K562 (cell line): ENCODE results near the gene COL15A1. TPM values are rescaled to one million over a fixed set of nuclear protein-coding genes. Genes with fewer than 3 reads are reported as not detected.

Experiments used
- ATAC-seq: fragments of 200-7000 bp; cut with Tn5 transposase; 3 replicates; pipeline ENCODE4 v1.9.1; 2020; ENCODE audit warnings: moderate library complexity
- BruUV-seq: library from RNA; stranded (reverse); fragments of 400-500 nt; replicated peaks from 2 replicates; lab custom pipeline; 2021; lab: Mats Ljungman, UMichigan
- CTCF ChIA-PET: fragments of 300-600 bp; formaldehyde crosslinking; extraction: SDS; loops from one replicate; lab custom pipeline; 2021; ENCODE audit warnings: low intra/inter-chr PET ratio; lab: Yijun Ruan, JAX
- POLR2A ChIA-PET: fragments of 300-600, 350-650 bp; sonication (Branson Sonifier 250); formaldehyde crosslinking; extraction: SDS; loops from one replicate; lab custom pipeline; 2021; ENCODE audit warnings: antibody characterized with exemption, inconsistent platforms; lab: Yijun Ruan, JAX
- DNase-seq, 4 experiments: peaks; one replicate each; pipeline versions ENCODE4 v3.0.0 to v3.0.0-alpha.2; 2011 to 2018; ENCODE audit warnings: low spot score in 3 of 4, mixed read lengths in 3 of 4; ENCODE audit errors: extremely low read depth in 1 of 4
- FAIRE-seq: peaks from 2 replicates; lab custom pipeline; 2011; peaks lifted over from hg19 to GRCh38; lab: Jason Lieb, UNC
- H2AFZ ChIP-seq: 2 replicates; pipeline ENCODE4 v1.6.0; 2011; ENCODE audit warnings: low read depth, low read length, control low read depth, inconsistent platforms
- H3K27ac ChIP-seq: fragments of 200-600 bp; 3 replicates; pipeline ENCODE4 v1.8.0; 2011; ENCODE audit warnings: low read depth, mild to moderate bottlenecking, control low read depth, inconsistent platforms, low read length, moderate library complexity, mixed read lengths; ENCODE audit errors: extremely low read depth
- H3K27me3 ChIP-seq, 2 experiments: fragments of 300-600 bp in 1 of 2; 2 replicates in 1 of 2; 3 replicates in 1 of 2; pipeline versions ENCODE4 v1.6.0 to v1.8.0; 2011; ENCODE audit warnings: inconsistent platforms in 2 of 2, low read length in 2 of 2, mild to moderate bottlenecking in 1 of 2, mixed read lengths in 1 of 2, moderate library complexity in 1 of 2; ENCODE audit not compliant: control insufficient read depth in 2 of 2, insufficient read depth in 2 of 2
- H3K36me3 ChIP-seq: fragments of 300-600 bp; 3 replicates; pipeline ENCODE4 v1.8.0; 2011; ENCODE audit warnings: mild to moderate bottlenecking, low read length, inconsistent platforms; ENCODE audit not compliant: control insufficient read depth, insufficient read depth
- H3K4me1 ChIP-seq, 2 experiments: fragments of 200-600 bp in 1 of 2; replicated peaks in 1 of 2; 2 replicates in 1 of 2; 3 replicates in 1 of 2; pipeline versions ENCODE4 v1.5.1 to v1.8.0; 2011; ENCODE audit warnings: inconsistent platforms in 2 of 2, low read length in 2 of 2, mild to moderate bottlenecking in 1 of 2, mixed read lengths in 1 of 2, moderate library complexity in 1 of 2; ENCODE audit not compliant: control insufficient read depth in 2 of 2, insufficient read depth in 2 of 2
- H3K4me2 ChIP-seq: 2 replicates; pipeline ENCODE4 v1.6.1; 2011; ENCODE audit warnings: low read length, control low read depth, inconsistent platforms, mixed read lengths; ENCODE audit not compliant: insufficient read depth
- H3K4me3 ChIP-seq: fragments of 200-600 bp; sonication (generic), shearing (Covaris generic); 2 replicates; pipeline ENCODE4 v1.5.1; 2016; ENCODE audit warnings: control low read depth, inconsistent platforms
- H3K79me2 ChIP-seq: fragments of 200-600 bp; 3 replicates; pipeline ENCODE4 v1.8.0; 2011; ENCODE audit warnings: low read length, inconsistent platforms; ENCODE audit not compliant: control insufficient read depth, insufficient read depth
- H3K9ac ChIP-seq, 2 experiments: 2 replicates each; pipeline versions ENCODE4 v1.6.0 to v1.6.1; 2011; ENCODE audit warnings: low read depth in 2 of 2, low read length in 2 of 2, control low read depth in 1 of 2, inconsistent platforms in 1 of 2, mild to moderate bottlenecking in 1 of 2, mixed read lengths in 1 of 2; ENCODE audit not compliant: insufficient read depth in 1 of 2
- H3K9me1 ChIP-seq: one replicate; pipeline ENCODE4 v1.6.0; 2011; ENCODE audit warnings: inconsistent platforms, mild to moderate bottlenecking, low read length, moderate library complexity; ENCODE audit not compliant: control insufficient read depth, insufficient read depth
- H3K9me3 ChIP-seq: replicated peaks from 2 replicates; pipeline ENCODE4 v1.5.1; 2011; ENCODE audit warnings: low read depth, low read length, inconsistent platforms; ENCODE audit not compliant: control insufficient read depth, insufficient read depth
- H4K20me1 ChIP-seq: replicated peaks from 2 replicates; pipeline ENCODE4 v1.6.1; 2011; ENCODE audit warnings: low read length, inconsistent platforms, mixed read lengths; ENCODE audit not compliant: control insufficient read depth, insufficient read depth
- ELF1 ChIP-seq: fragments of 200-800 bp; sonication (Bioruptor generic); IDR thresholded peaks from 2 replicates; pipeline ENCODE4 v1.6.1; 2016; ENCODE audit warnings: missing genetic modification characterization, missing compliant biosample characterization
- FOSL1 ChIP-seq: fragments of 200-800 bp; sonication (Bioruptor generic); conservative IDR thresholded peaks from 2 replicates; pipeline ENCODE4 v1.6.1; 2016; ENCODE audit warnings: missing genetic modification characterization, missing compliant biosample characterization
- HIVEP1 ChIP-seq: fragments of 250-450 bp; sonication (Bioruptor Pico); IDR thresholded peaks from 2 replicates; pipeline ENCODE4 v1.4.0; 2020; ENCODE audit warnings: mild to moderate bottlenecking
- KAT2B ChIP-seq: IDR thresholded peaks from one replicate; pipeline ENCODE4 v1.6.1; 2012; ENCODE audit warnings: low read depth, mild to moderate bottlenecking, control low read depth, inconsistent platforms, low read length, moderate library complexity
- MEIS2 ChIP-seq: fragments of 450-650 bp; IDR thresholded peaks from 2 replicates; pipeline ENCODE4 v1.6.1; 2014; ENCODE audit warnings: mild to moderate bottlenecking; ENCODE audit not compliant: partially characterized antibody
- MTF1 ChIP-seq: fragments of 250-450 bp; sonication (Bioruptor Pico); IDR thresholded peaks from 2 replicates; pipeline ENCODE4 v1.9.0; 2021; ENCODE audit warnings: moderate library complexity, mild to moderate bottlenecking, inconsistent platforms, borderline replicate concordance
- NR2C2 ChIP-seq, 2 experiments: fragments of 200-800 bp in 1 of 2; sonication (Bioruptor generic) in 1 of 2; sonication (generic) in 1 of 2; formaldehyde crosslinking in 1 of 2; IDR thresholded peaks; 2 replicates each; pipeline versions ENCODE4 v1.6.1 to v1.8.0; 2016 to 2022; ENCODE audit warnings: mild to moderate bottlenecking in 1 of 2, missing compliant biosample characterization in 1 of 2, missing genetic modification characterization in 1 of 2, missing genetic modification reagents in 1 of 2
- NR3C1 ChIP-seq: sonication (generic); formaldehyde crosslinking; IDR thresholded peaks from 2 replicates; pipeline ENCODE4 v1.8.1; 2022; ENCODE audit warnings: missing genetic modification reagents
- SMAD4 ChIP-seq: fragments of 250-450 bp; sonication (Bioruptor Pico); conservative IDR thresholded peaks from 2 replicates; pipeline ENCODE4 v1.8.0; 2021; ENCODE audit warnings: inconsistent platforms, mild to moderate bottlenecking, moderate library complexity
- SP1 ChIP-seq: sonication (generic); formaldehyde crosslinking; IDR thresholded peaks from 2 replicates; pipeline ENCODE4 v1.8.1; 2022; ENCODE audit warnings: mild to moderate bottlenecking, missing genetic modification reagents
- ZKSCAN3 ChIP-seq: fragments of 250-450 bp; sonication (Bioruptor Pico); IDR thresholded peaks from 2 replicates; pipeline ENCODE4 v1.4.0; 2020
- ZNF217 ChIP-seq: sonication (generic); formaldehyde crosslinking; IDR thresholded peaks from 2 replicates; pipeline ENCODE4 v1.8.0; 2022; ENCODE audit warnings: mild to moderate bottlenecking, missing genetic modification reagents
- ZNF316 ChIP-seq: fragments of 450-650 bp; IDR thresholded peaks from 2 replicates; pipeline ENCODE4 v1.6.1; 2016
- ZNF583 ChIP-seq: fragments of 250-450 bp; sonication (Bioruptor Pico); IDR thresholded peaks from 2 replicates; pipeline ENCODE4 v1.4.0; 2020
- WGBS: fragments of 100-300 bp; shearing (Covaris generic); methylation state at CpG from one replicate; pipeline ENCODE4 v1.1.6; 2016; ENCODE audit warnings: low coverage, mixed read lengths; ENCODE audit not compliant: insufficient coverage; ENCODE audit errors: missing lambda C conversion rate; 5-methylcytosine and 5-hydroxymethylcytosine counted together
- in situ Hi-C: fragments of 300-500 bp; cut with MboI; formaldehyde crosslinking; loops from 4 replicates; pipeline ENCODE4 v1.15.0; 2018; ENCODE audit warnings: inconsistent platforms, mixed read lengths
- intact Hi-C: fragments of 100-400 bp; cut with micrococcal nuclease; formaldehyde crosslinking; loops from 2 replicates; pipeline ENCODE4 v1.14.2; 2022
- polyA plus RNA-seq, 8 experiments: library from polyadenylated mRNA; depleted of rRNA in 4 of 8; stranded (reverse) in 5 of 8; unstranded in 3 of 8; fragments of >200 nt; fragmentation: Nextera tagmentation in 2 of 8; fragmentation: Illumina TruSeq in 1 of 8; extraction: Ambion mirVana in 2 of 8; extraction: Trizol in 1 of 8; gene quantifications; 2 replicates each; pipeline versions ENCODE4 v1.2.1 to v1.2.3, GENCODE V29; 2011 to 2014; ENCODE audit warnings: inconsistent platforms in 1 of 8, missing spikeins in 1 of 8
- total RNA-seq, 7 experiments: library from RNA; depleted of rRNA in 6 of 7; stranded (reverse); fragments of >200 nt in 6 of 7; fragmentation: Illumina TruSeq in 2 of 7; extraction: Trizol in 2 of 7; gene quantifications; 2 replicates each; pipeline versions ENCODE4 v1.2.1 to v1.2.3, GENCODE V29; 2011 to 2021; ENCODE audit warnings: low replicate concordance in 1 of 7
- TF ChIP-seq, protein P1 (sequence below), 2 experiments: fragments of 200-800 bp in 1 of 2; sonication (Bioruptor generic) in 1 of 2; sonication (generic) in 1 of 2; formaldehyde crosslinking in 1 of 2; IDR thresholded peaks in 1 of 2; conservative IDR thresholded peaks in 1 of 2; 2 replicates each; pipeline versions ENCODE4 v1.5.0 to v1.6.1; 2016 to 2020; ENCODE audit warnings: missing compliant biosample characterization in 1 of 2, missing genetic modification characterization in 1 of 2, missing genetic modification reagents in 1 of 2
- TF ChIP-seq, protein P2 (sequence below): fragments of 150-350 bp; IDR thresholded peaks from 2 replicates; pipeline ENCODE4 v1.6.1; 2014; ENCODE audit warnings: low read depth, mild to moderate bottlenecking, low read length, borderline replicate concordance

Gene COL15A1
- total and polyA plus RNA-seq, 9 of the 15 experiments (the other 6 are each of a cell fraction or from before 2014, with no cell fraction given) = 0.46 to 5.1 (median 2.6) TPM

DNA sequence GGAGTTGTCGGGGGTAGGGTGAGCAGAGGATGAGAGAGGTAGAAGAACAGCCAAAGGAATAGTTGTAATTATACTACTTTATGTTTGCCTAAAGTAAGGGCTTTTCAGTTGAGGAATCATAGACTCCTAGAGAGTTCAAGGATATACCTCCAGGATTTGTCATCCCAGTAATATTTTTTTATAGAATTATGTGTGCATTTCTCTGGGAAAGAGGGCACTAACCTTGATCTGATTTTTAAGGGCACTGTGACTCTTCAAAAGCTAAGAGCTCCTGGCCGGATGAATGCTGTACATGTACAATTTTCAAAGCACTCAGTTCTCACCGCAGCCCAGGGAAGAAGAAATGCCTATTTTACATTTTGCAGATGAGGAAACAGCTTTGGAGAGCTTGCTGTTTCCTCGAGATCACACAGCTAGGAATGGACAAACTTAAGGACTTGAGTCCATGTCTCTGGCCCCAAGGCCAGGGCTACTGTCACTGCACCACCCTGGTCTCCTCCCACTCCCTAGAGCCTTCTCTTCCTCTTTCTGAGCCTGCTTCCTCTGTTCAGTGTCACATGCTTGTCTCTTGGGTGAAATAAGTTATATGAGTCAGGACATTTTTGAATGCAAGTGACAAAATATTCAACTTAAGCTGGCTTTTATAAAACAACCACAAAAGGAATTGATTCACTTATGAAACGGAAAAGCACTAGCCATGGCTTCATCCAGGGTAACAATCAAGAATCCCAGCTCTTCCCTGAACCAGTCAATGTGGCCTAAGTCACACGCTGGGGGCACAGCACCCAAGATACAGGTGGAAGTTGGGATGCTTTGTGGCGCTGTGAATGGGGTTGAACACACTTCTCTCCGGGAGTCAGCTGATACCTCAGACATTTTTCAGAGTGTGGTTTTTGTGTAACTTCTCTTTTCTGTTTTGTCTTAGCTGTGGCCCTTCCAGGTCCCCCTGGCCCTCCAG, 115.5 kb downstream of the COL15A1 start:
- FAIRE-seq (peak; percentile 75), DNase-seq (peak; percentile 46 to 79 (median 59)), ATAC-seq (peak; percentile 84)
- in situ Hi-C loops (no loop called here), intact Hi-C loops (loop anchor here (1.0 to 5.0 kb wide), 3 partner anchors 16 to 48 kb away; partner anchors contain the start of gene TGFBR1)
- no TSS peak for BruUV-seq
- H3K9me1 ChIP-seq = no peaks in the 10 kb centered on the region
- H3K36me3 ChIP-seq = no peaks in the 10 kb centered on the region
- ChIA-PET POLR2A (interaction anchor here (0.7 to 2.4 kb wide), 5 partner anchors 12 to 47 kb away, joined by 5 to 17 read pairs (median 5); no protein-coding TSS in a partner anchor), CTCF (no interaction called here)
- peak overlapping the region in 1 of 2 experiments; percentile 60; a peak in 1 of 4 replicates for H3K9ac ChIP-seq
- H3K27me3 ChIP-seq = no peaks in the 10 kb centered on the region
- no peaks in the 10 kb centered on the region for H4K20me1 ChIP-seq
- H3K4me3 ChIP-seq = no peak overlapping the region
- peak overlapping the region; percentile 83 for H3K27ac ChIP-seq
- peaks cover 13 to 40% of the 10 kb centered on the region in 2 experiments for H3K4me1 ChIP-seq
- peak overlapping the region; percentile 86 for H2AFZ ChIP-seq
- WGBS = 36% methylated on average over 8 of the region's 8 CpGs
- no peaks in the 10 kb centered on the region for H3K79me2 ChIP-seq
- 0 out of 2 replicates have a peak overlapping the region, but pooled peaks have one; percentile 2 for H3K4me2 ChIP-seq
- H3K9me3 ChIP-seq = no peaks in the 10 kb centered on the region
- TF ChIP-seq, protein P1, sequence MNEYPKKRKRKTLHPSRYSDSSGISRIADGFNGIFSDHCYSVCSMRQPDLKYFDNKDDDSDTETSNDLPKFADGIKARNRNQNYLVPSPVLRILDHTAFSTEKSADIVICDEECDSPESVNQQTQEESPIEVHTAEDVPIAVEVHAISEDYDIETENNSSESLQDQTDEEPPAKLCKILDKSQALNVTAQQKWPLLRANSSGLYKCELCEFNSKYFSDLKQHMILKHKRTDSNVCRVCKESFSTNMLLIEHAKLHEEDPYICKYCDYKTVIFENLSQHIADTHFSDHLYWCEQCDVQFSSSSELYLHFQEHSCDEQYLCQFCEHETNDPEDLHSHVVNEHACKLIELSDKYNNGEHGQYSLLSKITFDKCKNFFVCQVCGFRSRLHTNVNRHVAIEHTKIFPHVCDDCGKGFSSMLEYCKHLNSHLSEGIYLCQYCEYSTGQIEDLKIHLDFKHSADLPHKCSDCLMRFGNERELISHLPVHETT (CRISPR knock-in tag; conservative IDR thresholded peaks at IDR 0.05 in 1 of 2, IDR thresholded peaks at IDR 0.05 in 1 of 2) = peak in 1 of 2 experiments; percentile 78; a peak in 2 of 4 replicates
- no peak for TF ChIP-seq ZKSCAN3 (CRISPR knock-in tag)
- no peak for TF ChIP-seq NR2C2 (CRISPR knock-in tag; IDR thresholded peaks at IDR 0.05)
- TF ChIP-seq NR2C2 (tag; IDR thresholded peaks at IDR 0.05) = peak; percentile 53
- no peak for TF ChIP-seq MTF1 (CRISPR knock-in tag)
- 0 out of 2 replicates have a peak, but pooled peaks have one; percentile 32 for TF ChIP-seq FOSL1
- peak; percentile 34 for TF ChIP-seq MEIS2
- peak; percentile 57 for TF ChIP-seq ELF1 (tag)
- TF ChIP-seq SMAD4 (CRISPR knock-in tag) = peak; percentile 79; the same call in 1 of the 2 replicates
- TF ChIP-seq SP1 (CRISPR knock-in tag) = no peak
- TF ChIP-seq ZNF583 (CRISPR knock-in tag) = peak; percentile 74; the same call in 1 of the 2 replicates
- TF ChIP-seq, protein P2, sequence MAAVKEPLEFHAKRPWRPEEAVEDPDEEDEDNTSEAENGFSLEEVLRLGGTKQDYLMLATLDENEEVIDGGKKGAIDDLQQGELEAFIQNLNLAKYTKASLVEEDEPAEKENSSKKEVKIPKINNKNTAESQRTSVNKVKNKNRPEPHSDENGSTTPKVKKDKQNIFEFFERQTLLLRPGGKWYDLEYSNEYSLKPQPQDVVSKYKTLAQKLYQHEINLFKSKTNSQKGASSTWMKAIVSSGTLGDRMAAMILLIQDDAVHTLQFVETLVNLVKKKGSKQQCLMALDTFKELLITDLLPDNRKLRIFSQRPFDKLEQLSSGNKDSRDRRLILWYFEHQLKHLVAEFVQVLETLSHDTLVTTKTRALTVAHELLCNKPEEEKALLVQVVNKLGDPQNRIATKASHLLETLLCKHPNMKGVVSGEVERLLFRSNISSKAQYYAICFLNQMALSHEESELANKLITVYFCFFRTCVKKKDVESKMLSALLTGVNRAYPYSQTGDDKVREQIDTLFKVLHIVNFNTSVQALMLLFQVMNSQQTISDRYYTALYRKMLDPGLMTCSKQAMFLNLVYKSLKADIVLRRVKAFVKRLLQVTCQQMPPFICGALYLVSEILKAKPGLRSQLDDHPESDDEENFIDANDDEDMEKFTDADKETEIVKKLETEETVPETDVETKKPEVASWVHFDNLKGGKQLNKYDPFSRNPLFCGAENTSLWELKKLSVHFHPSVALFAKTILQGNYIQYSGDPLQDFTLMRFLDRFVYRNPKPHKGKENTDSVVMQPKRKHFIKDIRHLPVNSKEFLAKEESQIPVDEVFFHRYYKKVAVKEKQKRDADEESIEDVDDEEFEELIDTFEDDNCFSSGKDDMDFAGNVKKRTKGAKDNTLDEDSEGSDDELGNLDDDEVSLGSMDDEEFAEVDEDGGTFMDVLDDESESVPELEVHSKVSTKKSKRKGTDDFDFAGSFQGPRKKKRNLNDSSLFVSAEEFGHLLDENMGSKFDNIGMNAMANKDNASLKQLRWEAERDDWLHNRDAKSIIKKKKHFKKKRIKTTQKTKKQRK = no peak
- no peak for TF ChIP-seq NR3C1 (CRISPR knock-in tag)
- TF ChIP-seq HIVEP1 (CRISPR knock-in tag) = no peak
- TF ChIP-seq ZNF217 (CRISPR knock-in tag) = no peak
- no peak for TF ChIP-seq KAT2B
- TF ChIP-seq ZNF316 = no peak
